HG02623 (cell line): Measurements from ENCODE around the gene RAB17.

Source experiments
- ATAC-seq: cut with Tn5 transposase; IDR thresholded peaks from one replicate; pipeline ENCODE4 v1.9.1; 2021; ENCODE audit warnings: moderate library complexity; ENCODE audit not compliant: unreplicated experiment

RAB17 gene

DNA sequence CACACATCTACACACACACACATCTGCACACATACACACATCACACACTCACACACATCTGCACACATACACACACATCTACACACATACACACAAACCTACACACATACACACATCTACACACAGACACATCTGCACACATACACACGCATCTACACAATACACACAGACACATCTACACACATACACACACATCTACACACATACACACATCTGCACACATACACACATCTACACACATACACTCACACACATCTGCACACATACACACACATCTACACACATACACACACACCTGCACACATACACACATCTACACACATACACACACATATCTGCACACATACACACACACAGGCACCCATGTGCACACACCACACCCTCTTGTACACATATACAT is 24.6 kb downstream of the RAB17 start:
- ATAC-seq = no peak

GRCh38 chr2:237564526-237565131 is 25.9 kb downstream of the RAB17 start:
- ATAC-seq = no peak

DNA sequence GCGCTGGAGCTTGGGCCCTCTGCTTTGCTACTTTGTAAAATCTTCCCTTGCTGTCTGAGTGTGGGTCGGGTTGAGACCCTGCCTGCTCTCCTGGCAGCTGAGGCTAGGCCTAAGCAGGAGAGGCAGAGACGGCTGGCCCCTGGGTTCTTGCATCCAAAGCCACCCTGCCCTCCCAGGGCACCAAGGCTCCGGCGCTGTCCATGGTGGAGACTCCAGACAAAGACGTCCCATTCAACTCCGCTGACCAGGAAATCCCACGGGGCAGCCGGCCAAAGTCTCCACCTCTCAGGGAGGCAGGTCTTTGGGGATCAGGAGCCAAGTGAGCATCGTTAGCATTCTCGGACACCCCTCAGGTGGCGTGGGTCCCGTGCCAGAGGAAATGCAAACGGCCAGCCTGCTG is 26.7 kb downstream of the RAB17 start:
- no peak for ATAC-seq

DNA sequence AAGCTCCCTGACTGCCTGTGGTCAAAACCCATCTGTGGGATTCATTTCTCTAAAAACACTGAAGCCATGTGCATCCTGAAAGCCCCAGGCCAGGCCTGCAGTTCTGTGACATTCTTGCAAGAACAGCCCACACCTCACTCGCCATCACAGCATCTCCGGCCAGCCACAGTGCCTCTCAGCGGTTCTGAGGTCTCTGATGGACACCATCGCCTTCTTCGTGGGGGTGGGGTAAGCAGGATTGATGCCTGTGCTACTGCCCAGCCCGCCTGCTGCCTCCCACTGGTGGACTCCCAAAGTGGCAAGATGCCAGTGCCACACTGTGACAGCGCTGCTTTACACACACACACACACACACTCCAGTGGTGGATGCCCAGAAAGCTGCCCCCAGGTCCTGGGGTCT is 29.3 kb downstream of the RAB17 start:
- ATAC-seq = no peak

- no peak for ATAC-seq
Observed at GRCh38 chr2:237558961-237559641, 31.4 kb downstream of the RAB17 start.

- peak; percentile 16 for ATAC-seq
Observed at GRCh38 chr2:237557633-237558015, 32.9 kb downstream of the RAB17 start.

DNA sequence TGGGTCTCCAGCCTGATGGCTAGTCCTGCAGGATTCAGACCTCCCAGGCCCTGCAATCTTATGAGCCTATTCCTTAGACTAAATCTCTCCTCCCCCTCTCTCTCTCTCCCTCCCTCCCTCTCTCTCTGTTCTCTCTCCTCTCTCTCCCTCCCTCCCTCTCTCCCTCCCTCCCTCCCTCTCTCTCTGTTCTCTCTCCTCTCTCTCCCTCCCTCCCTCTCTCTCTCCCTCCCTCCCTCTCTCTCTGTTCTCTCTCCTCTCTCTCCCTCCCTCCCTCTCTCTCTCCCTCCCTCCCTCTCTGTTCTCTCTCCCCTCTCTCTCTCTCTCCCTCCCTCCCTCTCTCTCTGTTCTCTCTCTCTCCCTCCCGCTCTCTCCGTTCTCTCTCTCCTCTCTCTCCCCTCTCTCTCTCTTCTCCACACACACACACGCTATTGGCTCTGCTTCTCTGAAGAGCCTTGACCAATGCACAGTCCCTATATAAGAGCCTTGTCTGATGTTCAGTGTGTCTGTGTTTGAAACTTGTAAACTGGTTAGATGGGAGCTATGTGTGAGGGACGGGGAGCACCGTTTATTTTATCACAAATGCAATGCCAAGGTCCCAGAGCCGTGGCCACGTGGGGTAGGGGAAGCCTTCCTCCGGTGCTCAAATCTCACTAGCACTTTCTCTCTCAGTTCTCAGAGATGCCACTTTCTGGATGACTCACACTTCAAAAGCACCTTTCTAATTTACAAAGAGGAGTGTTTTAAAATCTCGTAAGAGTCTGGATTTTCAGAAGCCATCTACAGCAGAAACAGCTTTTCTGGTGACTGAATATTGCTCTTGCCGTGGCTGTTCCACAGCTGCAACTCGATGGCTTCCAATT is 33.5 kb downstream of the RAB17 start:
- ATAC-seq = peak; percentile 87

- no peak for ATAC-seq
Observed at GRCh38 chr2:237555560-237555959, 35.0 kb downstream of the RAB17 start.

GRCh38 chr2:237553948-237554347 is 36.6 kb downstream of the RAB17 start:
- ATAC-seq = no peak

- no peak for ATAC-seq
Observed at GRCh38 chr2:237552908-237553307, 37.6 kb downstream of the RAB17 start.

- no peak for ATAC-seq
Observed at GRCh38 chr2:237551071-237551574, 39.4 kb downstream of the RAB17 start.

DNA sequence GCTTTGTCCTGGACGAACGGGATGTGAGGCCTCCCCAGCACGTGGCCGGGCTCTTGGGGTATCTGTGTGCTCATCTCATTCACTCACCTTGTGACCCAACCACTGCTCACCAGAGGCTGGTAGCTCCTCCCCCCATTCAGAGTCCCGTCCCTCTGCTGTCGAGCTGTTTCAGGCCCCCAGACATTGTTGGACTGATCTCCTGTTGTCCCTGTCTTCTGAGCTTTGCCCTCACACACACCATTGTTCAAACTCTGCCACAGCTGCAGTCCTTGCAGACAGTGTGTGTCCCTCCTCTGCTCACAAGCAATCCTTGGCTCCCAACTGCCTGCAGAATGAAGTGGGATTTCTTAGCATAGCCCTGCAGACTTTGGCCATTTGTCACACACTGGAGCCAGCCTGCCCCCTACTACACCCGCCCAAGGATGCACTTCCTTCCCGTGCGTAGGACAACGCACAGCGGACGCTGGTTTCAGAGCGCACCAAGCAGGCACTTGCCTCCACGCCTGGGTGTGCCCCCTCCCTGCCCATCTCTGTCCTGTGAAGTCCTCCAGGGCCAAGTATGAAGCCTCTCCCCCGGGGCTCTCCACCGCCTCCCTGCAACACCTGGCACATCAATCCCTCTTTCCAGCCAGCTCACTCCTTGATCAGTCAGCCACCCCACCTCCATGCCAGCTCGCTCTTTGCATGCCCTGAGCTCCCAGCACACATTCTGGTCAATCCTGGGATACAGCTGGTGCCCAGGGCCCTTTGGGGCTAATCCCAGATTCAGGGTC is 40.7 kb downstream of the RAB17 start:
- no peak for ATAC-seq

GRCh38 chr2:237549216-237549615 is 41.3 kb downstream of the RAB17 start:
- ATAC-seq = no peak

DNA sequence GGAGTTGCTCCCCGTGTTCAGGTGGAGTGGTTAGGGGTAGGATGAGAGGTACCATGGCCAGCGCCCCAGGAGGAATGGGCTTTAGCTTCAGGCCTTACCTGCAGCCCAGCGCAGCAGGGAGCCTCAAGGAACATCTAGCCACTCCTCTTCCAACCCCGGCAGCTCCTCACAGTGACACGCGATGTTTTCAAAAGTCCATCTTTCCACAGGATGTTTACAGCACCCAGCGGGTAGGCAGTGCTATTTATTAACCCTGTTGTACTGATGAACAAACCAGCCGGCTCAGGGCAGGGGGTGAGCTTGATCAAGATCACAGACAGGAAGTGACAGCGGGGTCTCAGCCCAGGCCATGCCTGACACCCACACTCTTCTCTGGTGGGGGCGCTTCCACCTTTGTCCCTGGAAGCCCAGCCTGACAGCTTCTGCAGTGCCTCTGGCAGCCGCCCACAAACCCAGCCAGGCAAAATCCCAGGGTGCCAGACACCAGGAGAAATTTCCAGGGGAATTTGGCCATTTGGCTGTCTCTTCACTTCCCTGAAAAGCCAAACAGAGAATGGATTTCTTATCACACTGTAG is 42.6 kb downstream of the RAB17 start:
- no peak for ATAC-seq

DNA sequence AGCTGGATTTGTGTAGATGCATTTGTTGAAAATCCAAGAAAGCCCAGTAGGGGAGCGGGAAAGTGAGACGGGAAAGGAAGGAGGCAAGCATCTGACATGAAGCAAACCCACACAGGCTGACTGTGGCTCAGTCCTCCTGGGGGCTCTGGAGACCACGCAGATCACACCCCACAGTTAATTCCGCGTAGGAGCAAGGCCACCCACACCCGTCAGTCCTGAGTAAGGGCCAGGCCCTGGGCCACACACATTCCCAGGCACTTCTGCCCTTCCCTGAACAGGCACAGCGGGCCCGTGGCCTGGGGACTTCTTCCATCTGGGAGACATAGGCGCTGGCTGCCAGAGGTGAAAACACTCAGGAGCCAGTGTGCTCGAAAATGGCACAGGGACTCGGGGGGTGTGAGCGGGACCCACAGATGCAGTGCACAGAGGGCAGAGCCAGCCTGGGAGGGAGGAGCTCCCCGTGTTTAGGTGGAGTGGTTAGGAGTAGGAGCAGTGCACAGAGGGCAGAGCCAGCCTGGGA is 43.6 kb downstream of the RAB17 start:
- ATAC-seq = no peak

DNA sequence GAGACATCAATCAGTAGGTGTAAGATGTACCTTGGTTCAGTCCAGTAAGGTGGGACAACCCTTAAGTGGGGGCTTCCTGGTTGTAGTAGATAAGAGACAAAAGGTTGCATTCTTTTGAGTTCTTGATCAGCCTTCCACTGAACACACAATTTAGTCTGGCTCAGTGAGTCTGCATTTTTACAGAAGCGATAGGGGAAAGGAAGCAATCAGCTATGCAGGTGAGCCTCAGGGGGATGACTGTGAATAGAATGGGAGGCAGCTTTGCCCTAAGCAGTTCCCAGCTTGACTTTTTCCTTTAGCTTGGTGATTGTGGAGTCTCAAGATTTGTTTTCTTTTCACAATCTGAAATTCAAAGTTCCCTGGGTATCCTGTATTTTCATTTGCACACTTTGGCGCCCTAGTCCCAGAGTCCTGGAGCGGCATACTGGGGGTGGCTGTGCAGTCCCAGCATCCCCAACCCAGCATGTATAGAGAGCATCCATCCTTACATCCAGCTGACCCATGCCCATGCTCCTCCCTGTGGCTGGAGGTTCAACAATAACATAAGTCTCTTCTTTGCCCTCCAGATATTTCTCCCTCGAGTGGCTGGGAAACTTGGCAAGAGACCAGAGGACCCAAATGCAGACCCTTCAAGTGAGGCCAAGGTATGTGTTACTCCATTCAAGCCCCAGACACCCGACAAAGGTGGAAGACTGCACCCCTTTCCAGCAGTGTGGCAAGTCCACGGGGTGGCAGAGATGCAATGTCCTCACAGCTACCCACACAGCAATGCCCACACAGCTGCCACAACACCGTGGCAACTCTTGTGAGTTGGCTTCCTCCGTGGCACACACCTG is 44.3 kb downstream of the RAB17 start:
- ATAC-seq = no peak

- ATAC-seq = no peak
Observed at GRCh38 chr2:237542001-237542704, 48.4 kb downstream of the RAB17 start.

GRCh38 chr2:237541243-237541642 is 49.3 kb downstream of the RAB17 start:
- ATAC-seq = no peak

- no peak for ATAC-seq
Observed at GRCh38 chr2:237540823-237541222, 49.7 kb downstream of the RAB17 start.
